GM10266 (cell line): ENCODE measurements around the gene EMILIN2.
"Not testable (repeated sequence)": the region's sequence is repeated elsewhere in the genome, so short reads cannot be mapped to it uniquely, and the experiment has no call there.

Experiments used
- DNase-seq: peaks from one replicate; pipeline ENCODE4 v3.0.0; 2012; ENCODE audit errors: extremely low spot score
- TF ChIP-seq, protein P1 (sequence below): IDR thresholded peaks from 2 replicates; pipeline ENCODE4 v1.5.1; 2012; ENCODE audit warnings: mild to moderate bottlenecking, low read depth; ENCODE audit not compliant: control insufficient read depth, insufficient read depth; ENCODE audit errors: missing control alignments

EMILIN2 gene

DNA sequence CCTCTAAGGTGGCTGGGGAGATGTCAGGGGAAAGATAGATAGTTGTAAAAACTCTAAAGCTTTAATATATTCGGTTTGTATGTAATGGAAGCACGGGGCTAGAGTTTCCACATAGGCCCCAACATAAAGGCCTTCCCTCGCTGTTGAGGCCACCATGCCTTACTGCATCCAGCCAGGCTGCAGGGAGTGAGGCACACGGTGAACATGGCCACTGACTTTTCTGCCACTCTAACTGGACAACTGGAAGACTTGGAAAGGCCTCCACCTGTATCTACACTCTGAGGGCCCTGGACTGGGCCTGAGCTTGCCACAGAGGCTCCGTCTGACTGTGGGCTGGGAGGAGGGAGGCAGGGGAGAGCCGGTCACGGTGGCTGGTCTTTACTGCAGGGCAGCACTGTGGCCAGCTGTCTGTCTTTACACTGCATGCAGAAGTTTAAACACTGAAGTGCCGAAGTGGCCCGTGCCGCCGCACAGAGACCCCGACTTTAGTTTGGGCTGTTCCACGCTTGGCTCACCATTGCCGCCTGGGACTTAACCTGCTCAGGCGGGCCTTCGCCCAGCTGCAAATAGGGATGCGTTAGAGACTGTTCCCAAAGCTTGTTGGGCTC is 66.7 kb downstream of the EMILIN2 start:
- TF ChIP-seq, protein P1, sequence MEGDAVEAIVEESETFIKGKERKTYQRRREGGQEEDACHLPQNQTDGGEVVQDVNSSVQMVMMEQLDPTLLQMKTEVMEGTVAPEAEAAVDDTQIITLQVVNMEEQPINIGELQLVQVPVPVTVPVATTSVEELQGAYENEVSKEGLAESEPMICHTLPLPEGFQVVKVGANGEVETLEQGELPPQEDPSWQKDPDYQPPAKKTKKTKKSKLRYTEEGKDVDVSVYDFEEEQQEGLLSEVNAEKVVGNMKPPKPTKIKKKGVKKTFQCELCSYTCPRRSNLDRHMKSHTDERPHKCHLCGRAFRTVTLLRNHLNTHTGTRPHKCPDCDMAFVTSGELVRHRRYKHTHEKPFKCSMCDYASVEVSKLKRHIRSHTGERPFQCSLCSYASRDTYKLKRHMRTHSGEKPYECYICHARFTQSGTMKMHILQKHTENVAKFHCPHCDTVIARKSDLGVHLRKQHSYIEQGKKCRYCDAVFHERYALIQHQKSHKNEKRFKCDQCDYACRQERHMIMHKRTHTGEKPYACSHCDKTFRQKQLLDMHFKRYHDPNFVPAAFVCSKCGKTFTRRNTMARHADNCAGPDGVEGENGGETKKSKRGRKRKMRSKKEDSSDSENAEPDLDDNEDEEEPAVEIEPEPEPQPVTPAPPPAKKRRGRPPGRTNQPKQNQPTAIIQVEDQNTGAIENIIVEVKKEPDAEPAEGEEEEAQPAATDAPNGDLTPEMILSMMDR = no peak
- no peak for DNase-seq

DNA sequence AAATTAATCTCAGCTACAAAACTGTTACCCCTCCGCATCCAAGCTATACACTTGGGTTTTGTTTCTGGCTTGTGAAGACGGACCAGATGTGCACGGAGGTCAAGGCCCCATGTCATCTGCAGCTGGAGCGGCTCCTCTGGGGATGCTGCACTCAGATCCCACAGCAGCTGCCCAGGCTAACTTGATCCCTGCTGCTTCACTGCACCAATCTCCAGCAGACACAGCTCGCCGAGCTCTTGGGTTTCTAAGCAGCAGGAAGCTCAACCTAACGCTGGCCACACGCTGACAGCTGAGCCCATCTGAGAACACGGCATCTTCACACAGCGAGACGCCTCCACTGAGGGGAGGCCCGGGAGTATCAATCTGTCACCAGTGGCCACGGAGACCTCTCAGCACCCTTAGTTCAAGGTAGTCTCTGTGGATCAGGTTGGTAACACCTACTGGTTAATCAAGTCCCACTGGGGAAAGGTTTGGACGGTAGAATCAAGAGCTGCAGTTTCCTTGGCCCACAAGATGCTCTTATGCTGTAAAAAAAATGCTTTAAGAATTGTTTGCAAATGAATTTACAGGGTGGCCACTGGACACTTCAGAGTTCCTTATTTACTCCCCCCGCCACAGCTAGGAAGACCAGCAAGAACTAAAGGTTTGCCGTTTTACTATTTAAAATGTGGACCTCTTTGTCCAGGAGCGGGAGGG is 67.5 kb downstream of the EMILIN2 start:
- DNase-seq = no peak
- TF ChIP-seq, protein P1 = no peak

DNA sequence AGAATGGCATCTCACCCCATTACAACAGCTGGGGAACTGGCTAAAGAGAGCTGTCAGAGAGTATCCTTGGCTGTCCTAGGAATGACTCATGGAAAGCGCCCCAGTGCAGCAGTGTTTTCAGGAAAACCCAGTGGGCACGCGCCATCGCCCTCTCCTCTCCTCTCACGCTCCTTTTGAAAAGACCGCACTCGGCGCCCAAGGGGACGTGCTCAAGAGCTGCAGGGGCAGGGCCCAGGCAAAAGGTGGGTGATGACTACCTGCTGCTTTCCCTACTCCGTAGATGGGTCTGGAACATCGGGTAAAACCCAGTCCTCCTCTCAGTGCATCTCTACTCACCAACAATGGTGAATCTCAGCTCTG is 68.1 kb downstream of the EMILIN2 start:
- DNase-seq = no peak
- TF ChIP-seq, protein P1 = no peak

- DNase-seq = not testable (repeated sequence)
Measured at GRCh38 chr18:2915486-2915885, 68.7 kb downstream of the EMILIN2 start.

DNA sequence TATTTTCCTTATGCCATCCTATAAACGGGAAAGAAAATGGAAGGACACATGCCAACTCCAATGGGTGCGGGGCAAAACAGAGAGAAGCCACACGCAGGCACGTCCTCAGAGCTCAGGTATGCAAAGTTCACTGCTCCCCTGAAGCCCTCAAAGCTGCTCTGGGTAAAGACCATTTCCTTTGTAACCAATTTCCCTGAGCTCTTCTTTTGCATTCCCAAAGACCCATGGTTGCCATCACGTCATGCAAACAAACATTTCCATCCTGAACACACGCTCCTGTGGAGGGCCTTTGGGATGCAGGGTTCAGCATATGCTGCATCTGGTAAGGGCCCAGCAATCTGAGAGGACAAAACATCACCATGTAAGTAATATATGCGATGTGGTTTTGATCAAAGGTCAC is 69.4 kb downstream of the EMILIN2 start:
- TF ChIP-seq, protein P1 = no peak
- DNase-seq = no peak

DNA sequence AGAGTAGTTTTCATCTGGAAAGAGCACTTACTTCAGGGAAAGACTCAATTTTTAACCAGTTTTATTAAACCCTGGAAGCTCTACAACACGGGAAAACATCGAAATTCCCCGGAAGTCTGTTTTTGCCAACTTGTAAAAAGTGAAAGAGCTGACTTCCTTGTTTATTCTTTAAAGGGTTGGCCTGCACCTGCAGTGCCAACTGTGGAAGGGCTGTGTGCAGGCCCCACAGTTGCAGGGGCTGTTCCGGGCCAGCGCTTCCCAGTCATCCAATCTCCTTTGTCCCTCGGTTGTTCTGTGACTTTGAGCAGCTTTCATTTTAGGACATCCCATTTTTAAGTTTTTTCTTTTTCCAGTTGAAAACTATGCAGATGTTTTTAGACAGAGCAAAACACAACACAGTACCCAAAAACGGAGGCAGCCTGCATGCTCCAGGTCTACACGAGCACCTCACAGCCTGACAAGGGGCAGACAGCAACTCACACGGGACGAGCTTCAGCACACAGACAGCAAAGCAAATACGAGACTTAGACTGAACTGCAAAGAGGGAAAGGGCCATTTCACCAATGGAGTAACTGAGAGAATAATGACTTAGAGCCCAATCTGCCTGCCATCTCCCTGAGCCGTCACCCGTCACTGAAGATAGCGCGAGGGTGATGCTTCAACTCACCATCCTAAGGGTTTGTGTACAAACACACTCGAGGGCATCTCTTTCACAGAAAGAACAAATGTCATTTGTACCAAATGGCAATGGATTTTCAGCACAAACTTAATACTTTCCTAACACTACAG is 70.6 kb downstream of the EMILIN2 start:
- no peak for DNase-seq

DNA sequence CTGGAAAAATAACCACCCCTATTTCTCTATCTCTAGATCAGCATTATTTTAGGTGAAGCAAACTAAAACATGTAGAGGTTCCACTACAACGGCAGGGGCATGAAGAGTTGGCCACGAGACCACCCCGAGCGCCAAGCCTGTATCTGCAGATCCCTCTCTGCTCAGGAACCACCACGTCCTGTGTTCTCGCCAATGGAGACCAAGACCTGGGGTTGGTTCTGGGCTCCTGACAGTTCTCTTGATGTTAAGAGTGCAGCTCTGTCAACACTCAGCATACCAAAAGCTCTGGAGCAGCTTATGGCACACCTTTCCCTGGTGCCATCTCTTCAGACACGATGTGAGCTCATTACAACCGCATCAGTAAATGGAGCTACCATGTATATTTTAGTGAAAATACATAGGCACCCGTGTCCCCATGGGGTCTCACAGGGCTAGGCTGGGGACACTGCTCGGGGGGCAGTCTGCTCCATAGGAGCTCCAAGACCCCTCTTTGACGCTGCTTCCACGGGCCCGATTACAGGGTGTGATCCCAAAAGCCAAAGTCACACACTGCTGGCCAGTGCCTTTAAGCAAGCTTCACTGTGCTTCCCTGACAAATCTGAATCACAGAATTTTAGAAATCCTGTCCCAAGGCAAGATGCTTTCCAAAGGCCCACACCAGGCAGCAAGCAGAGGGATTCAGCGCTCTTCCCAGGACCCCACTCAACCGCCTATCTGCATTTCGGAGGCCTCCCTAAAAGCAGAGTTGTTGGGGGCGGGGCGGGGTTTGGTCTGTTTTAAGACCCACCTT is 72.2 kb downstream of the EMILIN2 start:
- no peak for DNase-seq
- TF ChIP-seq, protein P1 = no peak

More for the DNA sequence above, 70.6 kb downstream of the EMILIN2 start:
- TF ChIP-seq, protein P1 = no peak
